ENCODE measurements around the gene GLIS1. TPM values are rescaled to one million over a fixed set of nuclear protein-coding genes. Genes with fewer than 3 reads are reported as not detected.

The GLIS1 gene
- total and polyA plus RNA-seq, 7 donors, result 0.03 to 0.40 (median 0.15) TPM

GRCh38 chr1:53551428-53551995 is 187.5 kb downstream of the GLIS1 start:
- ATAC-seq (no peak), DNase-seq (peak in 1 of 2 donors; percentile 3)
- Histone ChIP-seq H3K27ac (no peak overlapping the region), H3K4me3 (no peak overlapping the region), H3K36me3 (ENCODE audit: insufficient read depth in 1 of 2, low read depth in 1 of 2) (no peaks in the 10 kb centered on the region), H3K4me1 (no peaks in the 10 kb centered on the region), H3K27me3 (ENCODE audit: insufficient read depth in 3 of 3, low read length in 2 of 3) (no peaks in the 10 kb centered on the region), H3K9me3 (no peaks in the 10 kb centered on the region)
- intact Hi-C loops (cut with DNase I), result no loop called here
- no peak for TF ChIP-seq CTCF (IDR thresholded peaks at IDR 0.05)
- 83 to 88% (median 86%) methylated on average over 8 of the region's 8 CpGs for WGBS, 3 donors

- Histone ChIP-seq H3K9me3 (no peaks in the 10 kb centered on the region), H3K4me3 (no peak overlapping the region), H3K27ac (no peak overlapping the region), H3K4me1 (peaks cover 6% of the 10 kb centered on the region), H3K27me3 (ENCODE audit: insufficient read depth in 3 of 3, low read length in 2 of 3) (no peaks in the 10 kb centered on the region), H3K36me3 (ENCODE audit: insufficient read depth in 1 of 2, low read depth in 1 of 2) (no peaks in the 10 kb centered on the region)
- intact Hi-C loops (cut with DNase I), result no loop called here
- DNase-seq (peak in 1 of 2 donors; percentile 8), ATAC-seq (peak in 1 of 4 donors; percentile 29)
- no peak for TF ChIP-seq CTCF (IDR thresholded peaks at IDR 0.05)
- 74 to 82% (median 75%) methylated on average over 7 of the region's 7 CpGs for WGBS, 3 donors
Observed at GRCh38 chr1:53550201-53550741, 188.7 kb downstream of the GLIS1 start.

GRCh38 chr1:53549781-53550180 is 189.2 kb downstream of the GLIS1 start:
- TF ChIP-seq CTCF (IDR thresholded peaks at IDR 0.05), result no peak
- no peaks in the 10 kb centered on the region for H3K27me3 ChIP-seq (ENCODE audit: insufficient read depth in 3 of 3, low read length in 2 of 3)
- 95 to 98% (median 95%) methylated on average over 3 of the region's 3 CpGs for WGBS, 3 donors
- no peak for ATAC-seq
- no peak overlapping the region for H3K4me3 ChIP-seq
- H3K36me3 ChIP-seq (ENCODE audit: insufficient read depth in 1 of 2, low read depth in 1 of 2), result no peaks in the 10 kb centered on the region
- no peaks in the 10 kb centered on the region for H3K9me3 ChIP-seq
- intact Hi-C loops (cut with DNase I), result no loop called here
- H3K4me1 ChIP-seq, result peaks cover 8% of the 10 kb centered on the region
- DNase-seq, result no peak
- no peak overlapping the region for H3K27ac ChIP-seq

- H3K4me1 ChIP-seq, result peaks cover 8% of the 10 kb centered on the region
- H3K4me3 ChIP-seq, result no peak overlapping the region
- no peak overlapping the region for H3K27ac ChIP-seq
- no peaks in the 10 kb centered on the region for H3K9me3 ChIP-seq
- no peaks in the 10 kb centered on the region for H3K27me3 ChIP-seq (ENCODE audit: insufficient read depth in 3 of 3, low read length in 2 of 3)
- intact Hi-C loops (cut with DNase I), result no loop called here
- no peak for DNase-seq
- no peak for ATAC-seq
- WGBS, 3 donors, result 88 to 91% (median 91%) methylated on average over 2 of the region's 2 CpGs
- H3K36me3 ChIP-seq (ENCODE audit: insufficient read depth in 1 of 2, low read depth in 1 of 2), result no peaks in the 10 kb centered on the region
- no peak for TF ChIP-seq CTCF (IDR thresholded peaks at IDR 0.05)
Observed at GRCh38 chr1:53549287-53549686, 189.7 kb downstream of the GLIS1 start.

- intact Hi-C loops (cut with DNase I), result no loop called here
- DNase-seq (no peak), ATAC-seq (no peak)
- H3K4me3 ChIP-seq, result no peak overlapping the region
- no peaks in the 10 kb centered on the region for H3K9me3 ChIP-seq
- peaks cover 8% of the 10 kb centered on the region for H3K4me1 ChIP-seq
- no peak for TF ChIP-seq CTCF (IDR thresholded peaks at IDR 0.05)
- no peaks in the 10 kb centered on the region for H3K27me3 ChIP-seq (ENCODE audit: insufficient read depth in 3 of 3, low read length in 2 of 3)
- no peak overlapping the region for H3K27ac ChIP-seq
- WGBS, 3 donors, result 84 to 89% (median 86%) methylated on average over 17 of the region's 17 CpGs
- no peaks in the 10 kb centered on the region for H3K36me3 ChIP-seq (ENCODE audit: insufficient read depth in 1 of 2, low read depth in 1 of 2)
Observed at GRCh38 chr1:53548031-53548491, 190.9 kb downstream of the GLIS1 start.
